Renal cortex interstitium (tissue), 3 donors: Measurements from ENCODE around the gene SMIM23. TPM values are rescaled to one million over a fixed set of nuclear protein-coding genes. Genes with fewer than 3 reads are reported as not detected.

Source experiments
- polyA plus RNA-seq, 3 donors: library from polyadenylated mRNA; unstranded; fragments of 120-200 nt; gene quantifications; one replicate each; pipeline ENCODE4 v1.2.1, GENCODE V29; 2013; ENCODE audit not compliant: insufficient read length in 3 of 3

The SMIM23 gene
- polyA plus RNA-seq, 3 donors = not detected

Other genes with a start within 250 kb of the SMIM23 start
- 10 to 100 TPM; 52.0 to 58.2 (median 54.7) TPM for gene FBXW11, start 220.8 kb downstream of the SMIM23 start, polyA plus RNA-seq